Thyroid gland (tissue), 4 donors: ENCODE results near the gene MARVELD1.

Experiments used
- POLR2A ChIP-seq, 2 donors: fragments of 450-650 bp; IDR thresholded peaks; one replicate each; pipeline ENCODE4 v1.6.1; 2017; ENCODE audit warnings: antibody characterized with exemption in 2 of 2, mild to moderate bottlenecking in 2 of 2, moderate library complexity in 1 of 2
- TF ChIP-seq, protein P1 (sequence below), 6 experiments: fragments of 200-600 bp in 3 of 6; fragments of 450-650 bp in 3 of 6; sonication (generic) in 3 of 6; IDR thresholded peaks; one replicate each; pipeline ENCODE4 v1.5.1; 2016 to 2019; ENCODE audit warnings: antibody characterized with exemption in 6 of 6, mild to moderate bottlenecking in 2 of 6, inconsistent platforms in 1 of 6, moderate library complexity in 1 of 6

DNA sequence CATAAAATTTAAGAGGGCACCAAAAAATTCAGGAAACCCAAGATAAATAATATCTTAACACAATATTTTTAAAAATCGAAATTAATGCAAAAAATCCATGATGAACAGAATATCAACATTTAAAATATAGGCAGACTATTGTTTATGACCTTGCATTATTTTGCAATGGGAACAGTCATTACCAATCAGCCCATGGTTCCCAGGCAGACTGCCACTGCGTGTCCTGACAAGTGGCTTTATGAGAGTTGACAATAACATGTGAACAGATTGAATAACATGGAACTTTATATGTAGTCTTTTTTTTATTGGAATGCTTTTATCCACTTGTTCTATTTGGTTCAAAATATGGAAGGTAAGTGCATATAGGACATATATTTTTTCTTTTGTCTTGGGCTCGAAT lies 23.4 kb upstream of the MARVELD1 start:
- TF ChIP-seq, protein P1, sequence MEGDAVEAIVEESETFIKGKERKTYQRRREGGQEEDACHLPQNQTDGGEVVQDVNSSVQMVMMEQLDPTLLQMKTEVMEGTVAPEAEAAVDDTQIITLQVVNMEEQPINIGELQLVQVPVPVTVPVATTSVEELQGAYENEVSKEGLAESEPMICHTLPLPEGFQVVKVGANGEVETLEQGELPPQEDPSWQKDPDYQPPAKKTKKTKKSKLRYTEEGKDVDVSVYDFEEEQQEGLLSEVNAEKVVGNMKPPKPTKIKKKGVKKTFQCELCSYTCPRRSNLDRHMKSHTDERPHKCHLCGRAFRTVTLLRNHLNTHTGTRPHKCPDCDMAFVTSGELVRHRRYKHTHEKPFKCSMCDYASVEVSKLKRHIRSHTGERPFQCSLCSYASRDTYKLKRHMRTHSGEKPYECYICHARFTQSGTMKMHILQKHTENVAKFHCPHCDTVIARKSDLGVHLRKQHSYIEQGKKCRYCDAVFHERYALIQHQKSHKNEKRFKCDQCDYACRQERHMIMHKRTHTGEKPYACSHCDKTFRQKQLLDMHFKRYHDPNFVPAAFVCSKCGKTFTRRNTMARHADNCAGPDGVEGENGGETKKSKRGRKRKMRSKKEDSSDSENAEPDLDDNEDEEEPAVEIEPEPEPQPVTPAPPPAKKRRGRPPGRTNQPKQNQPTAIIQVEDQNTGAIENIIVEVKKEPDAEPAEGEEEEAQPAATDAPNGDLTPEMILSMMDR (IDR thresholded peaks at IDR 0.05): no peak
- TF ChIP-seq POLR2A (IDR thresholded peaks at IDR 0.05): no peak
